GM12878 (cell line): Measurements from ENCODE around the gene ZMIZ1. TPM values are rescaled to one million over a fixed set of nuclear protein-coding genes. Genes with fewer than 3 reads are reported as not detected.
A peak's percentile ranks its signal among the peaks of the same experiment; 100 is the strongest.

Experiments used
- ATAC-seq: fragments of 200-7000 bp; cut with Tn5 transposase; 3 replicates; pipeline ENCODE4 v1.9.1; 2020; ENCODE audit warnings: mild to moderate bottlenecking, moderate library complexity
- BruUV-seq: library from RNA; stranded (reverse); fragments of 400-500 nt; replicated peaks from 2 replicates; lab custom pipeline; 2021; lab: Mats Ljungman, UMichigan
- CTCF ChIA-PET: fragments of 300-600 bp; sonication (Branson Sonifier 250); formaldehyde crosslinking; extraction: SDS; loops from one replicate; lab custom pipeline; 2021; ENCODE audit warnings: inconsistent platforms; lab: Yijun Ruan, JAX
- POLR2A ChIA-PET: fragments of 350-600 bp; formaldehyde crosslinking; extraction: SDS; loops from one replicate; lab custom pipeline; 2021; ENCODE audit warnings: inconsistent platforms; lab: Charles Lee
- RAD21 ChIA-PET: fragments of 300-600 bp; sonication (Branson Sonifier 250); formaldehyde crosslinking; loops from one replicate; lab custom pipeline; 2023; ENCODE audit warnings: antibody characterized with exemption; ENCODE audit not compliant: unreplicated experiment; lab: Charles Lee
- SMC1A ChIA-PET: fragments of 300-600 bp; sonication (Branson Sonifier 250); formaldehyde crosslinking; loops from one replicate; lab custom pipeline; 2023; ENCODE audit not compliant: unreplicated experiment, uncharacterized antibody; lab: Charles Lee
- DNase-seq: peaks from one replicate; pipeline ENCODE4 v3.0.0-alpha.2; 2011; ENCODE audit warnings: low read depth, low spot score
- FAIRE-seq: peaks from 3 replicates; lab custom pipeline; 2011; peaks lifted over from hg19 to GRCh38; lab: Jason Lieb, UNC
- H2AFZ ChIP-seq: 2 replicates; pipeline ENCODE4 v1.6.0; 2011; ENCODE audit warnings: low read depth, low read length, control low read depth; ENCODE audit not compliant: control insufficient read depth
- H3K27ac ChIP-seq: 2 replicates; pipeline ENCODE4 v1.5.1; 2011; ENCODE audit warnings: control low read depth; ENCODE audit not compliant: control insufficient read depth, insufficient read depth
- H3K27me3 ChIP-seq, 2 experiments: replicated peaks in 1 of 2; 2 replicates each; pipeline versions ENCODE4 v1.6.0 to v1.6.1; 2011; ENCODE audit warnings: low read length in 1 of 2; ENCODE audit not compliant: control insufficient read depth in 2 of 2, insufficient read depth in 2 of 2
- H3K36me3 ChIP-seq, 2 experiments: 2 replicates each; pipeline ENCODE4 v1.5.1; 2011; ENCODE audit warnings: low read length in 1 of 2; ENCODE audit not compliant: control insufficient read depth in 2 of 2, insufficient read depth in 2 of 2
- H3K4me1 ChIP-seq: 2 replicates; pipeline ENCODE4 v1.6.1; 2011; ENCODE audit warnings: mild to moderate bottlenecking, low read length, moderate library complexity, mixed read lengths; ENCODE audit not compliant: control insufficient read depth, insufficient read depth
- H3K4me2 ChIP-seq: 2 replicates; pipeline ENCODE4 v1.6.0; 2011; ENCODE audit warnings: control low read depth; ENCODE audit not compliant: control insufficient read depth, insufficient read depth
- H3K4me3 ChIP-seq: fragments of 200-600 bp; sonication (generic); 2 replicates; pipeline ENCODE4 v1.5.1; 2016
- H3K79me2 ChIP-seq: 2 replicates; pipeline ENCODE4 v1.6.0; 2011; ENCODE audit warnings: low read length; ENCODE audit not compliant: control insufficient read depth, insufficient read depth
- H3K9ac ChIP-seq: 2 replicates; pipeline ENCODE4 v1.8.0; 2011; ENCODE audit warnings: low read length, control low read depth, mixed read lengths; ENCODE audit not compliant: control insufficient read depth, insufficient read depth
- H3K9me3 ChIP-seq: replicated peaks from 3 replicates; pipeline ENCODE4 v1.5.1; 2011; ENCODE audit warnings: mild to moderate bottlenecking, low read length; ENCODE audit not compliant: control insufficient read depth, insufficient read depth
- H4K20me1 ChIP-seq: 2 replicates; pipeline ENCODE4 v1.6.0; 2011; ENCODE audit not compliant: control insufficient read depth, insufficient read depth
- BACH1 ChIP-seq: fragments of 450-650 bp; IDR thresholded peaks from 2 replicates; pipeline ENCODE4 v1.6.1; 2017; ENCODE audit warnings: mild to moderate bottlenecking, borderline replicate concordance
- CHD1 ChIP-seq: IDR thresholded peaks from 2 replicates; pipeline ENCODE4 v1.6.1; 2012; ENCODE audit warnings: low read depth, low read length, improper control_type of control experiment
- CHD2 ChIP-seq: IDR thresholded peaks from 2 replicates; pipeline ENCODE4 v1.6.1; 2011; ENCODE audit warnings: low read depth, low read length, improper control_type of control experiment, borderline replicate concordance
- EZH2 ChIP-seq: IDR thresholded peaks from 2 replicates; pipeline ENCODE4 v1.6.1; 2012; ENCODE audit warnings: low read depth, mild to moderate bottlenecking, control low read depth, inconsistent platforms, low read length, borderline replicate concordance; ENCODE audit not compliant: control insufficient read depth
- FOXM1 ChIP-seq: IDR thresholded peaks from 2 replicates; pipeline ENCODE4 v1.6.1; 2012; ENCODE audit warnings: low read depth, mild to moderate bottlenecking, inconsistent platforms, low read length, moderate library complexity
- HCFC1 ChIP-seq: fragments of 150-350 bp; IDR thresholded peaks from 2 replicates; pipeline ENCODE4 v1.6.1; 2014; ENCODE audit warnings: low read length
- HDAC6 ChIP-seq: fragments of 200-600 bp; sonication (generic); IDR thresholded peaks from one replicate; pipeline ENCODE4 v1.8.0; 2017; ENCODE audit warnings: antibody characterized with exemption; ENCODE audit not compliant: unreplicated experiment
- MTA3 ChIP-seq: IDR thresholded peaks from 2 replicates; pipeline ENCODE4 v1.6.1; 2012; ENCODE audit warnings: low read length, inconsistent platforms, borderline replicate concordance
- NFYB ChIP-seq: IDR thresholded peaks from 2 replicates; pipeline ENCODE4 v1.6.1; 2011; ENCODE audit warnings: low read depth, mild to moderate bottlenecking, low read length, improper control_type of control experiment, moderate library complexity; ENCODE audit not compliant: insufficient read depth
- RELA ChIP-seq: fragments of 450-650 bp; IDR thresholded peaks from 2 replicates; pipeline ENCODE4 v1.8.0; 2014; ENCODE audit warnings: borderline replicate concordance; ENCODE audit not compliant: partially characterized antibody
- SMAD1 ChIP-seq: fragments of 450-650 bp; IDR thresholded peaks from 2 replicates; pipeline ENCODE4 v1.6.1; 2018; ENCODE audit warnings: mild to moderate bottlenecking, low read depth; ENCODE audit not compliant: partially characterized antibody
- SMARCA5 ChIP-seq: fragments of 450-650 bp; IDR thresholded peaks from 2 replicates; pipeline ENCODE4 v1.6.1; 2017; ENCODE audit warnings: mild to moderate bottlenecking
- TAF1 ChIP-seq: IDR thresholded peaks from 2 replicates; pipeline ENCODE4 v1.6.1; 2011; ENCODE audit warnings: mild to moderate bottlenecking, low read depth, low read length, borderline replicate concordance
- TARDBP ChIP-seq: IDR thresholded peaks from 2 replicates; pipeline ENCODE4 v1.6.1; 2016; ENCODE audit warnings: borderline replicate concordance
- WRNIP1 ChIP-seq: IDR thresholded peaks from 2 replicates; pipeline ENCODE4 v1.6.1; 2011; ENCODE audit warnings: low read depth, low read length, improper control_type of control experiment, borderline replicate concordance
- WGBS: methylation state at CpG from one replicate; pipeline ENCODE4 v1.1.6; 2016; ENCODE audit warnings: low lambda C conversion rate; ENCODE audit not compliant: insufficient replicate concordance, insufficient coverage; ENCODE audit errors: missing lambda C conversion rate; 5-methylcytosine and 5-hydroxymethylcytosine counted together
- in situ Hi-C: fragments of 300-500 bp; cut with MboI; formaldehyde crosslinking; loops from 9 replicates; pipeline ENCODE4 v1.14.3; 2018; ENCODE audit warnings: mixed read lengths
- intact Hi-C: fragments of 100-400 bp; cut with micrococcal nuclease; formaldehyde crosslinking; loops from one replicate; pipeline ENCODE4 v1.14.2; 2022; ENCODE audit not compliant: unreplicated experiment
- polyA plus RNA-seq, 11 experiments: library from polyadenylated mRNA; depleted of rRNA in 4 of 11; unstranded in 6 of 11; stranded (reverse) in 5 of 11; fragments of >200 nt; fragmentation: Nextera tagmentation in 4 of 11; fragmentation: Illumina TruSeq in 1 of 11; extraction: Ambion mirVana in 4 of 11; extraction: Trizol in 1 of 11; gene quantifications; 1 replicate in 1 of 11; 2 replicates in 10 of 11; pipeline versions ENCODE4 v1.2.1 to v1.2.3, GENCODE V29; 2011 to 2016; ENCODE audit warnings: inconsistent platforms in 2 of 11, missing spikeins in 2 of 11, low read depth in 1 of 11
- total RNA-seq, 4 experiments: library from RNA; depleted of rRNA in 3 of 4; stranded (reverse); fragments of >200 nt in 3 of 4; fragmentation: Illumina TruSeq in 1 of 4; extraction: Trizol in 1 of 4; gene quantifications; 2 replicates each; pipeline versions ENCODE4 v1.2.1 to v1.2.3, GENCODE V29; 2013 to 2021
- TF ChIP-seq, protein P1 (sequence below): fragments of 450-650 bp; IDR thresholded peaks from 2 replicates; pipeline ENCODE4 v1.6.1; 2018; ENCODE audit warnings: borderline replicate concordance, mild to moderate bottlenecking; ENCODE audit not compliant: partially characterized antibody
- TF ChIP-seq, protein P2 (sequence below): fragments of 450-650 bp; IDR thresholded peaks from 2 replicates; pipeline ENCODE4 v1.6.1; 2016; ENCODE audit warnings: mild to moderate bottlenecking
- TF ChIP-seq, protein P3 (sequence below): fragments of 450-650 bp; IDR thresholded peaks from 2 replicates; pipeline ENCODE4 v1.6.1; 2014; ENCODE audit warnings: mild to moderate bottlenecking

ZMIZ1 gene
- total and polyA plus RNA-seq, 10 of the 15 experiments (the other 5 are each of a cell fraction or from before 2014, with no cell fraction given) = 3.1 to 82.3 (median 14.9) TPM

DNA sequence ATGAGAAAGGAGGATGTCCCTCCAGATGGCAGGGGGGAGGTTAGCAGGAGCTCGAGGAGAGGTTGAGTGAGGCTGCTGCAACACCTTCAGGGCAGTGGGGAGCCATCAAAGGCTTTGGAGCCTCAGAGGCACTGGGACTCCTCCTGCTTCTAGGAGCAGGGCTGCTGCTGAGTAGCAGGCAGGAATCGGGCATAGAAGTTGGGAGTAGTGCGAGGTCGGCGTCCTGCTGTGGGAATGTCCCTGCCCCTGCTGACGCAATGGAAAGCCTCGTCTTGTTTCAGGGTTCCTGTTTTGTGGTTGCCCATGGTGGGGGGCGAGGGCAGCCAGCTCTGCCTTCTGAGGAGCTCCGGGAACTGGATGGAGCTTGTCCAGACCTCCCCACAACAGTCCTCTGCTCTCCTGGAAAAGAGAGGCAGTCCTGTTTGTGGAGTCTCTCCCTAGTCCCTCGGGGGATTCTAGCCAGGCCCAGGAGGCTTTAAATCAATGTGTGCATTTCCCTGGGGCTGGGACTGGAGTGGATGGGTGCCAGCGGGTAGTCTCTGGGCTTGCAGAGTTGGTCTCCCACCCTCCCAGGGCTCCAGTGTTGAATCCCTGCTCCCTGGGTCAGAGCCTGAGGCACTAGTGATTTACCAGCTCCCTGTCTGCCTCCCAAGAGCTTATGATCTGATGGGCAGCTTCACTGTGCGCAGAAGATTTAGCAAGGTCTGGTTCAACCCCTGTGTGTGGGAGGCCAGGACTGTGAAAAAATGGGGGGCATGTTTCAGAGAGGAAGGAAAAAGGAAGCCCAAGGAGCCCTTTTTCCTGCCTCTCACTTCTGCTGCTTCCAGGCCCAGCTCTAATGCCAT, 179.8 kb downstream of the ZMIZ1 start:
- peak overlapping the region; percentile 80 for H3K4me3 ChIP-seq
- WGBS = under 1% methylated on average over 12 of the region's 12 CpGs
- peak overlapping the region; percentile 92 for H3K27ac ChIP-seq
- H2AFZ ChIP-seq = no peak overlapping the region
- ChIA-PET POLR2A (interaction anchor here (0.5 to 12.4 kb wide), 5 partner anchors 17 to 97 kb away, joined by 3 to 100 read pairs (median 6); no protein-coding TSS in a partner anchor), RAD21 (interaction anchor here (0.7 to 11.1 kb wide), 8 partner anchors 18 to 219 kb away, joined by 3 to 165 read pairs (median 6); partner anchors contain the start of gene PPIF), CTCF (interaction anchor here (0.6 to 8.5 kb wide), 11 partner anchors 12 to 110 kb away, joined by 3 to 67 read pairs (median 5); no protein-coding TSS in a partner anchor), SMC1A (interaction anchor here (0.9 to 9.5 kb wide), 7 partner anchors 14 to 109 kb away, joined by 3 to 115 read pairs (median 4); no protein-coding TSS in a partner anchor)
- peak overlapping the region; percentile 96 for H3K4me2 ChIP-seq
- H3K27me3 ChIP-seq = no peaks in the 10 kb centered on the region
- in situ Hi-C loops = no loop called here
- intact Hi-C loops = loop anchor here (1.0 to 2.0 kb wide), 3 partner anchors 18 to 68 kb away; no protein-coding TSS in a partner anchor
- H3K79me2 ChIP-seq = peaks cover 100% of the 10 kb centered on the region
- no peaks in the 10 kb centered on the region for H3K9me3 ChIP-seq
- ATAC-seq (peak; percentile 8), DNase-seq (no peak), FAIRE-seq (no peak)
- H3K36me3 ChIP-seq = peaks cover 0 to 9% of the 10 kb centered on the region in 2 experiments; a peak in 2 of 4 replicates
- peak overlapping the region; percentile 93 for H3K9ac ChIP-seq
- H3K4me1 ChIP-seq = peaks cover 86% of the 10 kb centered on the region
- no peaks in the 10 kb centered on the region for H4K20me1 ChIP-seq
- no TSS peak for BruUV-seq
- no peak for TF ChIP-seq NFYB
- no peak for TF ChIP-seq HDAC6
- no peak for TF ChIP-seq EZH2
- TF ChIP-seq, protein P1, sequence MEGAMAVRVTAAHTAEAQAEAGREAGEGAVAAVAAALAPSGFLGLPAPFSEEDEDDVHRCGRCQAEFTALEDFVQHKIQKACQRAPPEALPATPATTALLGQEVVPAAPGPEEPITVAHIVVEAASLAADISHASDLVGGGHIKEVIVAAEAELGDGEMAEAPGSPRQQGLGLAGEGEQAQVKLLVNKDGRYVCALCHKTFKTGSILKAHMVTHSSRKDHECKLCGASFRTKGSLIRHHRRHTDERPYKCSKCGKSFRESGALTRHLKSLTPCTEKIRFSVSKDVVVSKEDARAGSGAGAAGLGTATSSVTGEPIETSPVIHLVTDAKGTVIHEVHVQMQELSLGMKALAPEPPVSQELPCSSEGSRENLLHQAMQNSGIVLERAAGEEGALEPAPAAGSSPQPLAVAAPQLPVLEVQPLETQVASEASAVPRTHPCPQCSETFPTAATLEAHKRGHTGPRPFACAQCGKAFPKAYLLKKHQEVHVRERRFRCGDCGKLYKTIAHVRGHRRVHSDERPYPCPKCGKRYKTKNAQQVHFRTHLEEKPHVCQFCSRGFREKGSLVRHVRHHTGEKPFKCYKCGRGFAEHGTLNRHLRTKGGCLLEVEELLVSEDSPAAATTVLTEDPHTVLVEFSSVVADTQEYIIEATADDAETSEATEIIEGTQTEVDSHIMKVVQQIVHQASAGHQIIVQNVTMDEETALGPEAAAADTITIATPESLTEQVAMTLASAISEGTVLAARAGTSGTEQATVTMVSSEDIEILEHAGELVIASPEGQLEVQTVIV = no peak
- no peak for TF ChIP-seq WRNIP1
- TF ChIP-seq TAF1 = 0 out of 2 replicates have a peak, but pooled peaks have one; percentile 30
- TF ChIP-seq RELA = peak; percentile 89
- TF ChIP-seq, protein P2, sequence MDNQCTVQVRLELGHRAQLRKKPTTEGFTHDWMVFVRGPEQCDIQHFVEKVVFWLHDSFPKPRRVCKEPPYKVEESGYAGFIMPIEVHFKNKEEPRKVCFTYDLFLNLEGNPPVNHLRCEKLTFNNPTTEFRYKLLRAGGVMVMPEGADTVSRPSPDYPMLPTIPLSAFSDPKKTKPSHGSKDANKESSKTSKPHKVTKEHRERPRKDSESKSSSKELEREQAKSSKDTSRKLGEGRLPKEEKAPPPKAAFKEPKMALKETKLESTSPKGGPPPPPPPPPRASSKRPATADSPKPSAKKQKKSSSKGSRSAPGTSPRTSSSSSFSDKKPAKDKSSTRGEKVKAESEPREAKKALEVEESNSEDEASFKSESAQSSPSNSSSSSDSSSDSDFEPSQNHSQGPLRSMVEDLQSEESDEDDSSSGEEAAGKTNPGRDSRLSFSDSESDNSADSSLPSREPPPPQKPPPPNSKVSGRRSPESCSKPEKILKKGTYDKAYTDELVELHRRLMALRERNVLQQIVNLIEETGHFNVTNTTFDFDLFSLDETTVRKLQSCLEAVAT = peak; percentile 47; the same call in 1 of the 2 replicates
- TF ChIP-seq, protein P3, sequence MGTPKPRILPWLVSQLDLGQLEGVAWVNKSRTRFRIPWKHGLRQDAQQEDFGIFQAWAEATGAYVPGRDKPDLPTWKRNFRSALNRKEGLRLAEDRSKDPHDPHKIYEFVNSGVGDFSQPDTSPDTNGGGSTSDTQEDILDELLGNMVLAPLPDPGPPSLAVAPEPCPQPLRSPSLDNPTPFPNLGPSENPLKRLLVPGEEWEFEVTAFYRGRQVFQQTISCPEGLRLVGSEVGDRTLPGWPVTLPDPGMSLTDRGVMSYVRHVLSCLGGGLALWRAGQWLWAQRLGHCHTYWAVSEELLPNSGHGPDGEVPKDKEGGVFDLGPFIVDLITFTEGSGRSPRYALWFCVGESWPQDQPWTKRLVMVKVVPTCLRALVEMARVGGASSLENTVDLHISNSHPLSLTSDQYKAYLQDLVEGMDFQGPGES = no peak
- 0 out of 2 replicates have a peak, but pooled peaks have one; percentile 11 for TF ChIP-seq SMARCA5
- peak; percentile 78 for TF ChIP-seq CHD2
- TF ChIP-seq FOXM1 = no peak
- no peak for TF ChIP-seq MTA3
- TF ChIP-seq CHD1 = no peak
- no peak for TF ChIP-seq TARDBP
- peak; percentile 83 for TF ChIP-seq BACH1
- TF ChIP-seq HCFC1 = no peak
- peak; percentile 49 for TF ChIP-seq SMAD1
